ENCODE data around the gene GRHL1.

GRCh38 chr2:9937258-9937657, 14.2 kb upstream of the GRHL1 start:
- TF ChIP-seq CTCF (IDR thresholded peaks at IDR 0.05; ENCODE audit: insufficient read depth, low read length, poor library complexity, severe bottlenecking) (no peak), EZH2phosphoT487 (conservative IDR thresholded peaks at IDR 0.05; ENCODE audit: low read length) (no peak)

All from SU-DHL-6 (cell line).